LoVo (cell line): ENCODE results near the gene FBLN5.
"Not testable (repeated sequence)": the region's sequence is repeated elsewhere in the genome, so short reads cannot be mapped to it uniquely, and the experiment has no call there.

Experiments used
- DNase-seq: peaks from one replicate; pipeline ENCODE4 v3.0.0-alpha.2; 2016; ENCODE audit warnings: low spot score

The FBLN5 gene

GRCh38 chr14:91885113-91885712 is 62.3 kb downstream of the FBLN5 start:
- DNase-seq, result no peak

GRCh38 chr14:91884664-91885063 is 62.8 kb downstream of the FBLN5 start:
- DNase-seq, result no peak

- DNase-seq, result no peak
Measured at GRCh38 chr14:91883753-91884152, 63.7 kb downstream of the FBLN5 start.

GRCh38 chr14:91882776-91883175 is 64.7 kb downstream of the FBLN5 start:
- DNase-seq, result no peak

GRCh38 chr14:91882369-91882768 is 65.1 kb downstream of the FBLN5 start:
- no peak for DNase-seq

- DNase-seq, result no peak
Measured at GRCh38 chr14:91879196-91879595, 68.3 kb downstream of the FBLN5 start.

- DNase-seq, result no peak
Measured at GRCh38 chr14:91878274-91878673, 69.2 kb downstream of the FBLN5 start.

- DNase-seq, result no peak
Measured at GRCh38 chr14:91877376-91877915, 70.0 kb downstream of the FBLN5 start.

GRCh38 chr14:91876492-91876891 is 71.0 kb downstream of the FBLN5 start:
- no peak for DNase-seq

GRCh38 chr14:91875525-91876286 is 71.8 kb downstream of the FBLN5 start:
- DNase-seq, result no peak

- no peak for DNase-seq
Measured at GRCh38 chr14:91873471-91874415, 73.8 kb downstream of the FBLN5 start.

- peak; percentile 72 for DNase-seq
Measured at GRCh38 chr14:91872517-91873470, 74.7 kb downstream of the FBLN5 start.

GRCh38 chr14:91872011-91872501 is 75.4 kb downstream of the FBLN5 start:
- DNase-seq, result no peak

- DNase-seq, result not testable (repeated sequence)
Measured at GRCh38 chr14:91871401-91871800, 76.1 kb downstream of the FBLN5 start.

GRCh38 chr14:91870890-91871289 is 76.6 kb downstream of the FBLN5 start:
- DNase-seq, result no peak

GRCh38 chr14:91870001-91870400 is 77.5 kb downstream of the FBLN5 start:
- DNase-seq, result no peak

- no peak for DNase-seq
Measured at GRCh38 chr14:91869556-91869955, 77.9 kb downstream of the FBLN5 start.

GRCh38 chr14:91867316-91867988 is 80.0 kb downstream of the FBLN5 start, which contains the start of gene TC2N:
Gene TC2N (minus strand): TSS chr14:91867536. CDS start chr14:91813769, 53,767 bp downstream.
- no peak for DNase-seq

GRCh38 chr14:91866511-91867295 is 80.8 kb downstream of the FBLN5 start:
- DNase-seq, result no peak
